Measurements from ENCODE around the gene CREB5. TPM values are rescaled to one million over a fixed set of nuclear protein-coding genes. Genes with fewer than 3 reads are reported as not detected.

Gene CREB5
- total and polyA plus RNA-seq, 8 donors, result 2.5 to 11.5 (median 3.6) TPM

- no peak for FAIRE-seq
- Histone ChIP-seq H3K9me3 (no peaks in the 10 kb centered on the region), H3K4me3 (no peak overlapping the region), H3K4me1 (no peaks in the 10 kb centered on the region), H3K36me3 (no peaks in the 10 kb centered on the region), H3K27me3 (no peaks in the 10 kb centered on the region), H3K27ac (no peak overlapping the region)
- no peak for ATAC-seq
- no peak for TF ChIP-seq CTCF (IDR thresholded peaks at IDR 0.05)
- no peak for DNase-seq
- WGBS, 2 donors, result 90 to 92% methylated on average over 3 of the region's 3 CpGs
- intact Hi-C loops (cut with DNase I), result no loop called here
Observed at GRCh38 chr7:28711114-28711513, 298.8 kb downstream of the CREB5 start.

DNA sequence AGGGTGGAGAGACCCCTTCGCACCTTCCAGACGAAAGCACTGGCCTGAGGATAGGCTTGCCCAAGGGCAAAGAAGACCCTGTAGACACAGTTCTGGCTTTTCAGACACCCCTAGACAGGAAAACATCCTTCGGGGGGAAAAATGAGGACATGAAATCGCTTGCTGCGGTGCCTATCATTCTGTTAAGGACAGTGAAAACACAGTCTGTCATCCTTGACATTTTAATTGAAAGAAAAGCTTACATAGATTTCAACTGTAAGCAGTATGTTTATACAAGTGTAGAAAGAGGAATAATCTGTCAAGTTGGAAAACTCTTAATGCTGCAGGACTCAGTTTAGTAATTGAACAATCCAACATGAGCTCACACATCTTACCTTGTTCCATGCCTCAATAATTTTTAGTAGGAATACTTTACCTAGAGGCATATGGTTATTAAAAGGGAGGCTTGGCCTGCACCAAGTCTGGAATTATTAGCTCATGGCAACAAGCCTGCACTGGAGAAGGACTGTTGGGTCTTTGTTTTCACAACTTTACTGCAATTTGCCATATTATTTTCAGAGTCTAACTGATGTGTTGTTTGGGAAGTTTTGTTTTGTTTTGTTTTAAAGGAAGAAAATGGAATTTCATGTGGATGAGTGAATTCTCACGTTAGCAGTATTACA lies 302.3 kb downstream of the CREB5 start:
- Histone ChIP-seq H3K4me1 (no peaks in the 10 kb centered on the region), H3K9me3 (no peaks in the 10 kb centered on the region), H3K36me3 (no peaks in the 10 kb centered on the region), H3K4me3 (no peak overlapping the region), H3K27ac (no peak overlapping the region), H3K27me3 (no peaks in the 10 kb centered on the region)
- WGBS, 2 donors, result 71 to 78% methylated on average over 6 of the region's 6 CpGs
- ATAC-seq (no peak), DNase-seq (no peak), FAIRE-seq (no peak)
- TF ChIP-seq CTCF (IDR thresholded peaks at IDR 0.05), result no peak
- intact Hi-C loops (cut with DNase I), result no loop called here

DNA sequence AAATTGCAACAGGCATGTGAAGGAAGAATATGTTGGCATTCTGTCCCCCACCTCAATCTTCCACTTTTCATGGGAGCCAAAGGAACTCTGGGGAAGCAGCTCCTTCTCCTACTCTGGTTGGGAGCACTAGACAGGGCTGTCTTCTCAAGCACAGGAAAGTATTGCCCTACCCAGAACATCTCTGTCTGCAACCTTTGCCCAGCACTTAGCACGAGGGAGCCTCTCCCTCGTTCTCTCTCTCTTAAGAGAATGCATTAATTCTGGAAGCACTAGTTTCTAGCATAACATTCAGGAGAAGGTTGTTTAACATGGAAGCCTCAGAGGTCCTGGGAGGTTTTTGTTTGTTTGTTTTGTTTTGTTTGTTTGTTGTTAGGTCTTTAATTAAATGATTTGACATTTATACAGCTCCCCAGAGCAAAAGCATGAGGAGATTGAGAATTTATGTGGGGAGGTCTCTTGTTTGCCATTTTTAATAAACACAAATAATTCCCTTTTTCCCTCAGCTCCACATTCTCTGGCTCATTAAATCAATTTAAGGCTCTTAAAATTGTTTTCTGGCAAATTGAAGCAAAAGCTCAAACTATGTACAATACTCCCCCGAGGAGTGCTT lies 305.2 kb downstream of the CREB5 start:
- Histone ChIP-seq H3K36me3 (no peaks in the 10 kb centered on the region), H3K27ac (no peak overlapping the region), H3K4me3 (no peak overlapping the region), H3K9me3 (no peaks in the 10 kb centered on the region), H3K4me1 (no peaks in the 10 kb centered on the region), H3K27me3 (no peaks in the 10 kb centered on the region)
- intact Hi-C loops (cut with DNase I), result no loop called here
- TF ChIP-seq CTCF (IDR thresholded peaks at IDR 0.05), result no peak
- no peak for DNase-seq
- no peak for FAIRE-seq
- WGBS, 2 donors, result 74 to 90% methylated on average over 3 of the region's 3 CpGs
- ATAC-seq, result no peak

GRCh38 chr7:28718055-28718481 lies 305.8 kb downstream of the CREB5 start:
- ATAC-seq (no peak), DNase-seq (no peak), FAIRE-seq (no peak)
- Histone ChIP-seq H3K36me3 (no peaks in the 10 kb centered on the region), H3K9me3 (no peaks in the 10 kb centered on the region), H3K4me3 (no peak overlapping the region), H3K27ac (no peak overlapping the region), H3K4me1 (no peaks in the 10 kb centered on the region), H3K27me3 (no peaks in the 10 kb centered on the region)
- WGBS, 2 donors, result 73 to 74% methylated on average over 9 of the region's 9 CpGs
- intact Hi-C loops (cut with DNase I), result no loop called here
- TF ChIP-seq CTCF (IDR thresholded peaks at IDR 0.05), result no peak

- Histone ChIP-seq H3K4me1 (no peaks in the 10 kb centered on the region), H3K36me3 (no peaks in the 10 kb centered on the region), H3K27me3 (no peaks in the 10 kb centered on the region), H3K4me3 (no peak overlapping the region), H3K9me3 (no peaks in the 10 kb centered on the region), H3K27ac (no peak overlapping the region)
- 92 to 100% methylated on average over 2 of the region's 2 CpGs for WGBS, 2 donors
- FAIRE-seq (no peak), ATAC-seq (no peak), DNase-seq (no peak)
- intact Hi-C loops (cut with DNase I), result no loop called here
- TF ChIP-seq CTCF (IDR thresholded peaks at IDR 0.05), result no peak
Observed at GRCh38 chr7:28718545-28718944, 306.2 kb downstream of the CREB5 start.

Data from pancreas (tissue), 10 donors.